NCI-H2196 (cell line): ENCODE data around the gene TEX35.
"Not testable (repeated sequence)": the region's sequence is repeated elsewhere in the genome, so short reads cannot be mapped to it uniquely, and the experiment has no call there.

Experiments used
- DNase-seq: peaks from one replicate; lab custom pipeline; 2025; ENCODE audit not compliant: unreplicated experiment; lab: John Stamatoyannopoulos, UW

TEX35 gene

GRCh38 chr1:178540646-178541045 is 27.7 kb downstream of the TEX35 start:
- no peak for DNase-seq

GRCh38 chr1:178541379-178541778 is 28.5 kb downstream of the TEX35 start:
- no peak for DNase-seq

GRCh38 chr1:178541829-178542553 is 29.1 kb downstream of the TEX35 start:
- DNase-seq, result peak; percentile 32

- peak; percentile 85 for DNase-seq
Measured at GRCh38 chr1:178542554-178543289, 29.8 kb downstream of the TEX35 start.

GRCh38 chr1:178543290-178543607 is 30.3 kb downstream of the TEX35 start:
- DNase-seq, result no peak

- DNase-seq, result no peak
Measured at GRCh38 chr1:178544531-178544930, 31.6 kb downstream of the TEX35 start.

GRCh38 chr1:178548108-178548507 is 35.2 kb downstream of the TEX35 start:
- DNase-seq, result no peak

- no peak for DNase-seq
Measured at GRCh38 chr1:178551307-178551706, 38.4 kb downstream of the TEX35 start.

- no peak for DNase-seq
Measured at GRCh38 chr1:178551940-178552339, 39.0 kb downstream of the TEX35 start.

GRCh38 chr1:178552856-178553255 is 39.9 kb downstream of the TEX35 start:
- no peak for DNase-seq

- DNase-seq, result not testable (repeated sequence)
Measured at GRCh38 chr1:178554351-178554750, 41.4 kb downstream of the TEX35 start.

GRCh38 chr1:178555613-178556012 is 42.7 kb downstream of the TEX35 start:
- DNase-seq, result not testable (repeated sequence)

- DNase-seq, result not testable (repeated sequence)
Measured at GRCh38 chr1:178558816-178559215, 45.9 kb downstream of the TEX35 start.

GRCh38 chr1:178560871-178561376 is 48.0 kb downstream of the TEX35 start:
- no peak for DNase-seq

GRCh38 chr1:178563099-178563820 is 50.4 kb downstream of the TEX35 start:
- no peak for DNase-seq

GRCh38 chr1:178564086-178564782 is 51.3 kb downstream of the TEX35 start:
- DNase-seq, result no peak

- no peak for DNase-seq
Measured at GRCh38 chr1:178564783-178565180, 51.9 kb downstream of the TEX35 start.

GRCh38 chr1:178565586-178565985 is 52.7 kb downstream of the TEX35 start:
- DNase-seq, result no peak

GRCh38 chr1:178566187-178566586 is 53.3 kb downstream of the TEX35 start:
- no peak for DNase-seq

- DNase-seq, result no peak
Measured at GRCh38 chr1:178571807-178572206, 58.9 kb downstream of the TEX35 start.
